ENCODE data around the gene ANKS1B.
"Not testable (repeated sequence)": the region's sequence is repeated elsewhere in the genome, so short reads cannot be mapped to it uniquely, and the experiment has no call there.

Gene ANKS1B

DNA sequence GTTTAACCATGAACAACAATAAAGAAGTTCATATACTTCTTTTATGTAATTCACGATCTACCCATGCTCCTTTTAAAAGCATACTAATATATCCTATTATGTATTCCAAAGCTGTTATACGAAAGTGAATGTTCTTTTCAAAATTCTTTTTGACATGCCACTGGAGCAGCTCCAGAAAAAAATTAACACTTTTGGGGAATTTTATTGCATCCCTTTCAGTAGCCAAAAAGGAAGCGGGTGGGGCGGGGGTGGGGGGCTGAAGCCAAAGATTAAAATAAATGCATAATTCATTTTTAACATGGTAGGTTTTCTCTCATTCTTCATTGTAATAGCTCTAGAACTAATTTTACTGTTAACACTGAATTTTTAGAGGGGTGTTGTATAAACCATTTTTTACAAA, 123.0 kb downstream of the ANKS1B start:
- no peak for DNase-seq (ENCODE audit: low read depth)

DNA sequence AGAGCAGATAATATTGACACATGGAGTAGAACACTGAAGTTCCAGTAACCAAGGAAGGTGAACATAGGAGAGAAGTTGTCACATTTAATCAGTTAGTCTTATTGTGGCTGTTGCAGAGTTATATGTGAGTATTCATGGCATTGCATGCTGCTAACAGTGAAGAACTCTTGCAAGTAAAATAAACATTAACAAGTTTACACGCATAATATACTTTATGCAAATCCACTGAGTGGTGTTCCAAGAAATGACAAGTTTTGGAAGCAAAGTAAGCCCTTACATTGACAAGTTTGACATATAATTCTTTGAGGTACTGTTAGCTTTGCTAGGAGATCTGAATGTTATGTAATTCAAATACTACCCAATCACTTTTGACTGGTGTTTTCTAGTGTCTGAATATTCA, 125.6 kb downstream of the ANKS1B start:
- DNase-seq (ENCODE audit: low read depth): no peak

DNA sequence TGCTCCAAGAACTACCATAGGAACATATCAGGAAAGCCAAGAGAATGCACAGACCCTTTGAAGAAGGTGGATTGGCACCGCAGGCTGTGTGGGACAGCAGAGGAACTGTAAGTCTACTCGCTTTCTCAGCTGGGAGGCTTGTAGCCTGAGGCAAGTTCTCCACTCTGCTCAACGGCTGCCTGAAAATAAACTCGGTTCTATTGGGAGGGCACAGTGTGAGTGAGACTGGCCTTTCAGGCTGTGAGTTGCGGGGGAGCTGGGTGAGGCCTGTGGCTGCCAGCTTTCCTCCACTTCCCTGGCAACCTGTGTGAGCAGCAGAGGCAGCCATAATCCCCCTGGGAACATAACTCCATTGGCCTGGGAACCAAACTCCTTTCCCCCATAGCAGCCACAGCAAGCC, 132.1 kb downstream of the ANKS1B start:
- DNase-seq (ENCODE audit: low read depth): no peak

DNA sequence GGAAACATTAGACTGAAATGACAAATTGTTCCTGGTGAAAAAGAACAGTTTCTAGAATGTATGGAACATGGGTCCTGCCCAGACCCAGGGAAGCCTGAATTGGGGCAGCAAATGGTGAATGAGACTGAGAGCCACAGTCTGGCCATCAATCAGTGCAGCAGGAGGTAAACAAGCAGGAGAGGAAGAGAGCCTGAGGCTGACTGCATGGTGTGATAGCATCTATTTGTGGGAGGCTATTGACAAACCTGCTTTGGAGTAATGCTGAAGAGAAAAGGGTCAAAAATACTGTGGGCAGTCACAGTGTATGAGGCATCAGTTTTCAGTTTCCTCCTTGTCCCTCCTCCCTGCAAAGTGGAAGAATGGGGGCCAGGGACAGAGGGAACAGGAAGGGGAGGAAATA, 136.8 kb downstream of the ANKS1B start:
- no peak for DNase-seq (ENCODE audit: low read depth)

DNA sequence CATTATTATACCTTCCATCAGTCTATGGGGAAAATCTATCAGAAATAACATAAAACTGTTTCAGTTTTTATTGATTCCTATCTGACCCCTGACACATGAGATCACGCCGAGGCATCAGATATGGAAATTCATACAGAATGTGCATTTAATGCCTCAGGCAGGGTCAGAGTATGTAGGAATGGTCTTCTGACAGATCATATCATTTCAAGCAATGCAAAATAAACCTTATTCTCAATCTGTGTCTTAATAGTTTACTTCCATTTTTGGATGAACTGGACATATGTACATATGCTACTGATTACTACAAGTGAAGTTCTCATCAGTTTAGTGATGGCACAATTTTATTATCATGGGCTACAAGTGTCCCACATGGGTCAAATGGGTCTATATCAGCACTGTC, 150.0 kb downstream of the ANKS1B start:
- DNase-seq (ENCODE audit: low read depth): no peak

DNA sequence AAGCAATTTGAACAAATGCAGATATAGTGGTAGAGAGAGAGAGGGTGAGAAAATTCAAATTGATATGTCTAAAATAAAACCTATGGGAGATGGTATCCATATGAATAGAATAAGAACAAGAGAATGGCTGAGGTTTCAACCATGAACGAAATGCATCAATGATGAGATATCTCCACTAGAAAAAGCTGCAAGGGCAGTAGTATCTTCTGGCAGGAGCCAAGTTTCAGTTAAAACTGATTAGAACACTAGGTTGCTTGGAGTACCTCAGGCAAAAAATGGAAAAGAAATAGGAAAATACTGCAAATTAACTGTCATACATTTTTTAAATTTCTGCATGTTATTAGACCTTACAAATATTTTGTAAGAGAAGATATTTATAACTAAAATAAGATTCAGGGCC, 151.3 kb downstream of the ANKS1B start:
- DNase-seq (ENCODE audit: low read depth): no peak

DNA sequence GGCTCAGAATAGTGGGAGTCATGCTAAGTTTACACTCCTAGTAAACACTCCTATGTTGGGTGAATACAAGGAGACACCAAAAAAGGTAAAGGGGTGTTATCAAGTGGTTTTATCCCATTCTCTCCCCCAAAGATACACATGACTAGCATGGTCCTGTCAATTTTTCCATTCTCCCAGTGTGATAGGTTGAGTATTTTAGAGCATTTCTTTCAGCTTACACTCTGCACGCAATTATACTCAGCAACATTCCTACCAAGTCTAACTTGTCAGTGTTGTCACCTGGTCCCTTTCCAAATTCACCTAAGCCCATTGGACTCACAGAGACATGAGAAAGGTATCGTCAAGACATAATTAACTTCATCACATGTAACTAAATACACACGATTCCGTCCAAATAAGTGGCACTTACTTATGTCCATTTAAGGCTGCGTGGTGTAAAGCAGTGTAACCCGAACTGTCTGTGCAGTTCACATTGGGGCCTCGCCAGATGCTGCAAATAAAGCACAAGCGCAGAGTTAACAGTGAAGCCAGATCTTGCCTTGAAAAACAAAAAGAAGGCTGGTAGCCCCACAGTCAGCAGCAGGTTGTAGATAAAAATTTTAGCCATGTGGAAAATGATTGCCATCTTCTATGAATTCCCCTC, 159.7 kb downstream of the ANKS1B start:
- no peak for DNase-seq (ENCODE audit: low read depth)

DNA sequence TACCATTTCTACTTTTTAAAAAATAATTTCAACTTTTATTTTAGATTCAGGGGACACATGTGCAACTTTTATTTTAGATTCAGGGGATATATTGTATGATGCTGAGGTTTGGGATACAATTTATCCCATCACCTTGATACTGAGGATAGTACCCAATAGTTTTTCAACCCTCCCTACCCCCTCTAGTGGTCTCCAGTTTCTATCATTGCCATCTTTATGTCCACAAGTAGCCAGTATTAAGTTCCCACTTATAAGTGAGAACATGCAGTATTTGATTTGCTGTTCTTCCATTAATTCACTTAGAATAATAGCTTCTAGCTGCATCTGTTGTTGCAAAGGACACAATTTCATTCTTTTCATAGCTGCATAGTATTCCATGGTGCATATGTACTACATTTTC, 162.5 kb downstream of the ANKS1B start:
- DNase-seq (ENCODE audit: low read depth): no peak

DNA sequence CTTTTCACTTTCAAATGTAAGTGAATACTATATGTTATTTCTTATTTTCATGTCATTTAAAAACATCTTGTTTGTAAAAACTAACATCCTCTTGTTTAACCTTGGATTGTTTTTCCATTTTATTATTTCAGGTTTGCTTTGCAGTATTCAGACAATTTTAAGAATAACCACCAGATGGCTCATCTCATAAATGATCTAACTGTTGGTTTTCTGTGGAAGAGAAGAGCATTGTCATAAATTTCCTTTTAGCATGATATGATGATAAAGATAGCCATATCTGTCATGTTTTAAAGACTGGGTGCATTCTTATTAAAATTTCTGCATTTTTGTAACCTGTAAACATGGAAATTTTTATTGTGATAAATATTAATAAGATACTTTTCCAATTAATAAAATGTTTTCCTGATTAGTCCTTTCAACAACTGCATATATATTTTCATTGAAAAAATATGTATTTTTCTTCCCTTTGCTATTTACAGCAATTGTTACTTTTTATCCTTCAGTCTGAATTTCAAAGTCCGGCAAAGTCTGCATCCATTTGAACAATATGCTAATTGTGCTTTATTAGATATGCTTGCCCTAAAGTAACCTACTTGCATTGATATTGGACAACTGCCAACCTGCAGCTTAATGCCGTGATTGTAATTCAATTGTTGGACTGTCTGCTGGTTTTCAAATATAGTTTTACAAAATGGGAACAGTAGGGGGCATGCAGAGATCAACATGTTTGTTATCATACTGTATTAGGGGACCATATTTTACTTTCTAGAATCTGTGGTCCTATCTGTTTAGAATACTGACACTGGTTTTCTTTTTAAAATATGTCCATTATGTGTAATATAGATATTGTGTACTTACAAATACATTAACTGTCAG, 173.8 kb downstream of the ANKS1B start:
- DNase-seq (ENCODE audit: low read depth): no peak

DNA sequence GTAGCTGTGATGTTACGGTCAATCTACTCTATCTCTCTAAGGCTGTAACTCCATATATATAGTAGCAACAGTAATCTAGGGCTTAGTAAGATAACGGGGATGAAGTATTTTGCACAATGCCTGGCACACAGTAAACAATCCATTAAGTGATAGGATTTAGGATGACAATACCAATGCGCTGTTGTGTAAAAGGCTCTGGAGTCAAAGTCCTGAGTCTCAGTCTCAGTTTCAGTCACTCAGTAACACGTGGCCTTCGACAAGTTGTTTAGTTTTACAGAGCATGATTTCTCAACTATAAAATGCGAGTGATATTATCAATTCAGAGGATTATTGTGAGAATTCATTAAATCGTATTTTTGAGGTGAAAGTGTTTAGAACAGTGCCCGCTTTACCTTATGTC, 174.8 kb downstream of the ANKS1B start:
- DNase-seq (ENCODE audit: low read depth): no peak

DNA sequence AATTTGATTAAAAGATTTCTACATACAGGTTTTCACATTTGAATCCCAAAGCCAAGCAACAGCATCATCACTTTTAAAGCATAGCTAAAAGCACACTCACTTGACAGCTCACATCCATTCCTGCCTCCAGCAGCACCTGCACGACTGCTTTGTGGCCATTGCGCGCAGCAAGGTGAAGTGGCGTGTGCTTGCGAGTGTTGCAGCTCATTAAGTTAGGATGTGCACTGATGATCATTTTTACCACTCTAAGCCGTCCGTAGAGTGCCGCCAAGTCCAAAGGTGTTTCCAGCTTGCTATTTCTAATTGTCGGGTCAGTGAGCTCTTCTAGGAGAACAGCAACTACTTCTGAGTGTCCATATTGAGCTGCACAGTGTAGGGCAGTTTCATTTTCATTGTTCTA, 178.4 kb downstream of the ANKS1B start:
- DNase-seq (ENCODE audit: low read depth): no peak

DNA sequence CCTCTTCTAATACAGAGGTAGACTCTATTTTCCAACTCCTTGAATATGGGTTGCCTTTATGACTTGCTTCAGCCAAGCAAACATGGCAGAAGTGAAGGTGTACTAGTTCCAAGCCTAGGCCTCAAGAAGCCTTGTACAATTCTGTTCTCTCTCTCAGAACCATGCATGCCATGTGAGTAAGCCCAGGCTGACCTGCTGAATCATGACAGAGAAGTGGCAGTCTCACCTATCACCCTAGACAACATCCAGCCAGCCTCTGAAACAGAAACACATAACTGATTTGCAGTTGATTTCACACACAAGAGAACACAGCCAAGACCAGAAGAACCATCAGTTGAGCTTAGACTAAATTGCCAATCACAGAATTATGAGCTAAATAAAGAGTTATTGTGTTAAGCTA, 180.0 kb downstream of the ANKS1B start:
- DNase-seq (ENCODE audit: low read depth): no peak

DNA sequence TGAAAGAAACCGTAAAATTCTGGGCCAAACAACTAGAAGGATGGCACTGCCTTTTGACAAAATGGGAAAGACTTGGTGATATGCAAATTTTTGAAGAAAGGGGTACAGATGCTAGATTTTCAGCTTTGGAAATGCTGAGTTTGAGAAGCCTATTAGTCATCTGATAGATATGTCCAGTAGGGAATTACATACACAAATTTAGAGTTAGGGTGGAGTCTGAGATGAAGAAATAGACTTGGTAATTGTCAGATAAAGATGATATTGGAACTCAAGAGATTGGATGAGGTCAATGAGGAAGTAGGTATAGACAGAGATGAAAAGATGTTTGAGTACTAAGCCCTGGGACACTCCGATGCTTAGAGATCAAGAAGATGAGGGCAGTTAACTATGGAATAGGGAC, 184.1 kb downstream of the ANKS1B start:
- DNase-seq (ENCODE audit: low read depth): no peak

DNA sequence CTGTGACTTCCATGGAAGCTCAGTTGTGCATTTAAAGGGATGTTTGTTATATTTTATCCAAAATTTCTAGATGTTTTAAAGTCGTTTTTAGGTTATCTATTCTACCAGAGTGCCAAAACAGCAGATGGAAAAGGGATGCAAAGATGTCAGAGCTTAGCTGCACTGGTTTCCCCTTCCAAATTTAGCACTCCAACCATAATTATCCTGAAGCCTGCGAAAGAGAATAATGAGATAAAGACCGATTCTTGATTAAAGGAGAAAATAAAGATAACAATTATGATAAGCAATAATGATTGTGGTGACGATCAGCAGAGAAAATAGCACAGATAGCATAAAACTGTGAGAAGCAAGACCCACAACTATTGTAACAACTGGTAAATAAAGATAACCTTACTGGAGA, 186.8 kb downstream of the ANKS1B start:
- DNase-seq (ENCODE audit: low read depth): not testable (repeated sequence)

DNA sequence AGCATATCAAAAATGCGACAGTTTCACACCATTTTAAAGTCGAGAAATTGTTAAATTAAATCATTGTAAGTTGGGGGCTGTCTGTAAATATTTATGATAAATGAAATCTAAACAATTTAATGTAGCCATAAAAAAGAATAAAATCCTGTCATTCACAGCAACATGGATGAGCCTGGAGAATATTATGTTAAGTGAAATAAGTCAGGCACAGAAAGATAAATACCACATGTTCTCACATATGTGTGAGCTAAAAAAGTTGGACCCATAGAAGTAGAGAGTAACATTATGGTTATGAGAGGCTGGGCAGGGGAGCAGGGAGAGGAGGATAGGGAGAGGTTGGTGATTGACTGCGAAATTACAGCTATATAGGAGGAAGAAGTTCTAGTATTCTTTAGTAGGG, 201.3 kb downstream of the ANKS1B start:
- no peak for DNase-seq (ENCODE audit: low read depth)

DNA sequence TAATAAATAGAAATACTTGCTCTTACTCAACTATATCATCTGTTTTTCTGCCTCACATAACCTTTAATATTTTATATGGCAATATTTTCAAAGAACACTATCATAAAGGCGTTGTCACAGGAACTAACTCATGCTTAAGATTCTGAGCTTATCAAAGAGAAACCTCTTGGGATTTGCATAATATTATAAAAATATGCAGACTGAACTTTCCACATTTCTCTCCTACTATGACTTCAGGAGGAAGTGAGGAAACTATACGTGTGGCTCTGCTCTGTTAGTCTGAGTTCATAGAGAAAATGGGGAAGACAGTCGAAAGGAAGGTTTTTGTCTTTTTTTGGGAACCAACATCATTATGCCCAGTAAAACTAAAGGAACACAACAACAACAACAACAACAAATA, 212.5 kb downstream of the ANKS1B start:
- no peak for DNase-seq (ENCODE audit: low read depth)

DNA sequence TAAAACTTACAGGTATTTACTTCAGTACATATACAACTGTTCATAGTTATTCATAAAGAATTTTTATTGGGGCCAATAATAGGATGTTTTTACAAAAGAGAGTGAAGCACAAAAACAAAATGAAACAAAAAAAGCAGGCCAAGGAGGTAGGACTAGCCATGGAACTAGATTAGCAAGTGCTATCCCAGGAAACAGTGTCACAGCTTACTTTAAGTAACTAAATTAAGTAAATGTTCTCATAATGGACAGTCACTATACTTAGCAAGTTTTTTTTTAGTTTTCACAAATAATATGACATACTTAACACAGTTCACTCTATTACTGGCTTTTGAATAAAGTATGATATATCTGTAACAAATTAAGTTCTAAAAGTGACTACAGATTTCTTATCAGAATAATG, 213.1 kb downstream of the ANKS1B start:
- DNase-seq (ENCODE audit: low read depth): no peak

DNA sequence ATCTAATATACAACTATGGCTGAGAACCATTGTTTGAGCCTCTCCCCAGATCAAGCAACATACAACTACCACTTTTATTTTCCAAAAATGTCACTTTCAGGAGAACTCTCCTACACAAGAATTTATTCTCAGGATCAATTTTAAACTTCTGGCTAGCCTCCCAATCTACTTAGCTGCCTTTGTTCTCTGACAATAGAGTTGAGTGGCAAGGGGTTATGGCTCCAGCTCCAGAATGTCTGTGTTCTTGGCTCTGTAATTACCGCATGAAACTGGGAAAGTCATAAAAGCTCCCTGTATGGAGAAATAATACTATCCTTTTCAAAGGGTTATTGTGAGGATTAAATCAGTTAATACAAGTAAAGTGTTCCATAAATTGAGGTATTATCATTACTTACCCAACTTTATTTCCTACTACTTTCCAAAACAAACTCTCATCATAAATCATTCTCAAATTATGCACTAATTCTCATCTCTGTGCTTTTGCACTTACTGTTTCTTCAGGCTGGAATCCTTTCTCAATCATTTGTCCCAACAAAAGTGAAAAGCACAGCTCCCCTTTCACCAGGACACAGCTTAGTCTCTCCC, 215.2 kb downstream of the ANKS1B start:
- no peak for DNase-seq (ENCODE audit: low read depth)

DNA sequence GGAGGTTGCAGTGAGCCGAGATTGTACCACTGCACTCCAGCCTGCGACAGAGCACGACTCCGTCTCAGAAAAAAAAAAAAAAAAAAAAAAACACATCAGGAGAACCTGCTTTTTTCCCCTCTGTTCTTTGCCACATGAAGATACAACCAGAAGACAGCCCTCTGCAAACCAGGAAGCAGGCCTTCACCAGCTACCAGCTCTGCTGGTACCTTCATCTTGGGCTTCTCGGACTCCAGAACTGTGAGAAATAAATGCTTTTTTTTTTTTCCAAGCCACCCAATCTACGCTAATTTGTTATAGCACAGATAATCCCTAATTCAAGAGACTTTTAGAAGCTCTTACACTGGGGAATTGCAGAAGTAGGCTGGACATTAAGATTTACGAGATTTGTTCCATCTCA, 216.0 kb downstream of the ANKS1B start:
- DNase-seq (ENCODE audit: low read depth): no peak

DNA sequence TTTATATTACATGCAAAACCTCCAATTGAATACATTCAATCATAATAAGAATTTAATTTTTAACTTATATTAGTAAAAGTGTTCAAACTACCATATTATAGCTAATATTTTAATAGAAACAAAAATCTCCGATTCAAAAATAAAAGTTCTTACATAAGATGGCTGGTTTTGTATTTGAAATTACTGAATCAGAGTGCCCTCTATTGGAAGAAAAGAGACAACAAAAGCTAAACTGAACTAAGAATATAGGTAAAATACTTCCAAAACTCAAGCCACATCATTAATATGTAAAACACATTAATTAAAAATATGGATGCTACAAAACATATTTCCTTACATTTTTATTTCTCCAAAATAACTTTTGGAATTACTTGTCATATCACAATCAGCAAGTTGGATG, 216.9 kb downstream of the ANKS1B start:
- no peak for DNase-seq (ENCODE audit: low read depth)

DNA sequence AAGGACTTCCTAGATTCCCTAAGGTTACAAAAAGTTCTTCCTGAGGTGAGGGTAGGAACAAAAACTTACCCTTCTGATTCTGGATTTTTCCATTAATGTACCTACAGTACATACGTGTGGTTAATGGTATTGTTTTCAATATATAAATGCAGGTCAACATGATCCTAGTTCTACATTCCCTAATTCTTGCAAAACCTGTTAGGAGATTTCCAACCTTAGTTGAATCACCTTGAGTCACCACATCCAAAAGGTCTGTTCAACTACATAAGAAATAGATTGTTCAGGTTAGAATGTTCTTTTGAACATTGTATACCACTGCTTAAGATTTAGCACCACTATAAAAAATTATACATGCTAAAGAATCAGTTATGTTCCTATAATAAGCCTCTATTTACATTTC, 218.3 kb downstream of the ANKS1B start:
- no peak for DNase-seq (ENCODE audit: low read depth)

DNA sequence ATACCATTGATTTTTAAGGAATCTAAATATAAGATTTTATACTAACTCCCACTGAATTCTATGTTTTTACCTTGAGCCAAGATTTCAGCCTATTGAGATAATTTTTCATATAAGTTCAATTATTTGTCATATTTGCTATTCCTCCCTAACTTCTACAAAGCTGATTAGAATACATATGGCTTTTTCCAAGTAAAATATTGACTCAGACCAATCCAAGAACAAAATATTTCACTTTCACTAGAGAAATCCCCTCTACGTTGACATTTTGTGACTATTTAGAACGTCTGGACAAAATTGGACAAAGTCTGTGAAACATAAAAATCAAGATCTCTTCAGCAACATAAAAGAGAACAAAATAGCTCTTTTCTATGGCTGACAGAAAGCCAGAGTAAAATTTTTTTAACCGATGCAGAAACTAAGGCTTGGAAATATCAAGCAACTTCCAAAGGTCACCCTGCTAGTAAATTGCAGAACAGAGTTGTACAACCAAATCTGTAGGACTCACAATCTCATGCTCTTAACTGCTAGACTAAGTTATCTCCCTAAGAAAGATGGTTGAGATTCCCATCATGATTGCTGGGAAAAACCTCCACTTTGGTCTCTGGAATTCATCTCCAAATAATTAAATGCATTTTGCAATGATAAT, 219.1 kb downstream of the ANKS1B start:
- DNase-seq (ENCODE audit: low read depth): no peak

DNA sequence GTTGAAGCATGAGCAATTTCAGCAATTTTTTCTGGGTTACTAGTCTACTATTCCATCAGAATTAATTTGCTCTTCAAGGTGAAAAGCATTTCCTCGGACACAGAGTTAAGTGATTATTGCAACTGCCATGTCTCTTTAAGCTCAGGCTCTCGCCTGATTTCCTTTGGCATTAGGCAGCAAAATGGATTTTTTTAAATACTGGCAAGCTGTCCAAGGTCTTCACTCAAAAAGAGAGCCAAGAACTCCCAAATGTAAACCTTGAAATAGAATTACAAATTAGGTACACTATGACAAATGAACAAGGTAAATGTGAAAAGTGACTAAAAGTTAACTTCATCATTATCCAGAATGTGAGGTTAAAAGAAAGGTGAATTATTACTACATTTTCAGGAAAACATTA, 225.3 kb downstream of the ANKS1B start:
- no peak for DNase-seq (ENCODE audit: low read depth)

Data from stimulated activated CD8-positive, alpha-beta memory T cell treated with anti-CD3 and anti-CD28 coated beads, Interleukin-7, amount 100 ng/mL, for 24 hours (primary cell).